ENCODE measurements around the gene ZNF423. TPM values are rescaled to one million over a fixed set of nuclear protein-coding genes. Genes with fewer than 3 reads are reported as not detected.

Gene ZNF423
- total RNA-seq, 2 experiments from 2014 or later: not detected

- Mint-ChIP-seq H3K4me3 (no peak overlapping the region), H3K27me3 (peaks cover 45% of the 10 kb centered on the region), H3K9me3 (no peaks in the 10 kb centered on the region), H3K4me1 (peaks cover 3% of the 10 kb centered on the region), H3K27ac (no peak overlapping the region), H3K36me3 (ENCODE audit: low read depth) (no peaks in the 10 kb centered on the region)
- no peak for DNase-seq
- ChIA-PET POLR2A (no interaction called here), CTCF (no interaction called here)
Measured at GRCh38 chr16:49862694-49863093, 6.8 kb upstream of the ZNF423 start.

GRCh38 chr16:49861299-49861698 is 5.4 kb upstream of the ZNF423 start:
- Mint-ChIP-seq H3K36me3 (ENCODE audit: low read depth) (peaks cover 1% of the 10 kb centered on the region), H3K9me3 (no peaks in the 10 kb centered on the region)
- POLR2A ChIA-PET: interaction anchor here (0.7 kb wide), 1 partner anchor 723 kb away, joined by 3 read pairs; no protein-coding TSS in a partner anchor

GRCh38 chr16:49860593-49860992 is 4.7 kb upstream of the ZNF423 start:
- POLR2A ChIA-PET: no interaction called here
- Mint-ChIP-seq H3K4me3 (no peak overlapping the region), H3K9me3 (no peaks in the 10 kb centered on the region), H3K27ac (no peak overlapping the region), H3K36me3 (ENCODE audit: low read depth) (peaks cover 1% of the 10 kb centered on the region), H3K4me1 (peaks cover 10% of the 10 kb centered on the region), H3K27me3 (peaks cover 53% of the 10 kb centered on the region)
- DNase-seq: no peak
- CTCF ChIA-PET: no interaction called here

More at GRCh38 chr16:49861299-49861698, 5.4 kb upstream of the ZNF423 start:
- Mint-ChIP-seq H3K4me1 (peaks cover 10% of the 10 kb centered on the region), H3K4me3 (no peak overlapping the region), H3K27ac (no peak overlapping the region), H3K27me3 (peaks cover 52% of the 10 kb centered on the region)
- CTCF ChIA-PET: interaction anchor here (0.5 kb wide), 1 partner anchor 308 kb away, joined by 3 read pairs; no protein-coding TSS in a partner anchor
- DNase-seq: no peak

GRCh38 chr16:49859125-49859811 is 3.4 kb upstream of the ZNF423 start:
- no peak for DNase-seq
- H3K9me3 Mint-ChIP-seq: no peaks in the 10 kb centered on the region
- ChIA-PET POLR2A (no interaction called here), CTCF (interaction anchor here (0.7 to 1.3 kb wide), 3 partner anchors 17 to 1001 kb away, joined by 3 to 4 read pairs (median 3); no protein-coding TSS in a partner anchor)
- peak overlapping the region; percentile 16 for H3K4me3 Mint-ChIP-seq
- H3K27ac Mint-ChIP-seq: no peak overlapping the region
- peaks cover 12% of the 10 kb centered on the region for H3K4me1 Mint-ChIP-seq
- H3K36me3 Mint-ChIP-seq (ENCODE audit: low read depth): peaks cover 1% of the 10 kb centered on the region
- peaks cover 52% of the 10 kb centered on the region for H3K27me3 Mint-ChIP-seq

DNA sequence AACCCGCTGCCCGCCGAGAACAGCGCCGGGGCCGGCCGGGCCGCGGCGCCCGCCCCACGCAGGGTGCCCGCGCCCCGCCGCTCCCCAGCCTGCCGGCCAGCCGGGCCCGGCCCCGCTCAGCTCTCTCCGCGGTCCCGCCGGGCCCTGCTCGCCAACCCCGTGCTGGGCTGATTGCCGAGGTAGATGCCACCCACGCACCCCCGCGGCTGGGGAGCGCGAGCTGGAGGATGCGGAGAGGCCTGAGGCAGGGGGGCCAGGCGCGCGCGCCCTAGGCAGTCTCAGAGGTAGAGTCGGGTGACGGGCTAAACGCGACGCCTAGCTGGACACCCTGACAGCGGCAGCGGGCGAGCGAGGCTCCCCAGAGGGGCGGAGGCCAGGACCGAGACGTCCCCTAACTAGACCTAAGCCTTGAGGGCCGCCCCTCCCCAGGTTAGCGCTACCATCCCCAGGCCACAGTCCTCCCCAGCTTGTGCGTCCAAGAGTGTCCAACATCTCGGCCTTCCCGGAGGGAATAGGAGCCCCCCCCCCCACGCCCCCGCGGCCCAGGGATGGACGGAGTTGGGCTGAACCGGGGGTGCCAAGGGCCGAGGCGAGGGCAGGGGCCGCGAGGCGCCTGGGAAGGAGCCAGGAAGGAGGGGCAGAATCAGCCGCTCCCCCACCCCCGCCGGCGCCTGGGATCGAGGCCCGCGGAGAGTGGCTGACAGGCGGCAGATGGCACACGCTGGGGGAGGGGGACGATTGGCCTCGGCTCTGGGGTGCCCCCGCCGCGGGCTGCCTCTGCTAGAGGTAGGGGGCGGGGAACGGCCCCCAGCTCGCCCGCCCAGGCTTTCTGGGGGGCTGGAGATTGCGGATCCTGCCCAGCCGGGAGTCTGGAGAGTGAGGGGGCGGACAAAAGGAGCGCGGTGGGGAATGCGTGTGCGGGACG is 2.5 kb upstream of the ZNF423 start:
- Mint-ChIP-seq H3K9me3 (no peaks in the 10 kb centered on the region), H3K36me3 (ENCODE audit: low read depth) (peaks cover 1% of the 10 kb centered on the region), H3K4me1 (peaks cover 13% of the 10 kb centered on the region), H3K27me3 (peaks cover 56% of the 10 kb centered on the region), H3K4me3 (no peak overlapping the region), H3K27ac (no peak overlapping the region)
- CTCF ChIA-PET: interaction anchor here (0.6 to 1.8 kb wide), 8 partner anchors 12 to 809 kb away, joined by 3 to 11 read pairs (median 4); no protein-coding TSS in a partner anchor
- POLR2A ChIA-PET: no interaction called here
- no peak for DNase-seq

GRCh38 chr16:49857423-49858181 is 1.7 kb upstream of the ZNF423 start:
- CTCF ChIA-PET: interaction anchor here (0.6 to 2.0 kb wide), 11 partner anchors 9 to 809 kb away, joined by 3 to 11 read pairs (median 4); partner anchors contain the start of gene CNEP1R1
- peaks cover 13% of the 10 kb centered on the region for H3K4me1 Mint-ChIP-seq
- H3K27me3 Mint-ChIP-seq: peaks cover 63% of the 10 kb centered on the region
- H3K27ac Mint-ChIP-seq: no peak overlapping the region
- H3K9me3 Mint-ChIP-seq: no peaks in the 10 kb centered on the region
- peaks cover 1% of the 10 kb centered on the region for H3K36me3 Mint-ChIP-seq (ENCODE audit: low read depth)
- POLR2A ChIA-PET: no interaction called here
- peak; percentile 47 for DNase-seq
- H3K4me3 Mint-ChIP-seq: peak overlapping the region; percentile 61

GRCh38 chr16:49856672-49857330 is 889 bp upstream of the ZNF423 start:
- peaks cover 13% of the 10 kb centered on the region for H3K4me1 Mint-ChIP-seq
- H3K27me3 Mint-ChIP-seq: peaks cover 61% of the 10 kb centered on the region
- no peak for DNase-seq
- H3K9me3 Mint-ChIP-seq: no peaks in the 10 kb centered on the region
- ChIA-PET CTCF (interaction anchor here (0.8 to 2.0 kb wide), 5 partner anchors 8 to 168 kb away, joined by 3 to 11 read pairs (median 6); partner anchors contain the start of gene CNEP1R1), POLR2A (no interaction called here)
- peaks cover 1% of the 10 kb centered on the region for H3K36me3 Mint-ChIP-seq (ENCODE audit: low read depth)
- H3K27ac Mint-ChIP-seq: no peak overlapping the region
- H3K4me3 Mint-ChIP-seq: peak overlapping the region; percentile 58

- no peak overlapping the region for H3K27ac Mint-ChIP-seq
- ChIA-PET POLR2A (no interaction called here), CTCF (interaction anchor here (2.0 kb wide), 1 partner anchor 170 kb away, joined by 4 read pairs; the partner anchor contains the start of gene CNEP1R1)
- H3K9me3 Mint-ChIP-seq: no peaks in the 10 kb centered on the region
- DNase-seq: peak; percentile 78
- peak overlapping the region; percentile 59 for H3K4me3 Mint-ChIP-seq
- H3K36me3 Mint-ChIP-seq (ENCODE audit: low read depth): peaks cover 1% of the 10 kb centered on the region
- peaks cover 13% of the 10 kb centered on the region for H3K4me1 Mint-ChIP-seq
- peaks cover 53% of the 10 kb centered on the region for H3K27me3 Mint-ChIP-seq
Measured at GRCh38 chr16:49855280-49855821, 561 bp downstream of the ZNF423 start.

GRCh38 chr16:49854796-49855203 is 1.1 kb downstream of the ZNF423 start:
- Mint-ChIP-seq H3K27me3 (peaks cover 53% of the 10 kb centered on the region), H3K4me1 (peaks cover 13% of the 10 kb centered on the region), H3K36me3 (ENCODE audit: low read depth) (peaks cover 1% of the 10 kb centered on the region), H3K27ac (no peak overlapping the region), H3K4me3 (peak overlapping the region; percentile 58), H3K9me3 (no peaks in the 10 kb centered on the region)
- no peak for DNase-seq
- ChIA-PET CTCF (no interaction called here), POLR2A (no interaction called here)

DNA sequence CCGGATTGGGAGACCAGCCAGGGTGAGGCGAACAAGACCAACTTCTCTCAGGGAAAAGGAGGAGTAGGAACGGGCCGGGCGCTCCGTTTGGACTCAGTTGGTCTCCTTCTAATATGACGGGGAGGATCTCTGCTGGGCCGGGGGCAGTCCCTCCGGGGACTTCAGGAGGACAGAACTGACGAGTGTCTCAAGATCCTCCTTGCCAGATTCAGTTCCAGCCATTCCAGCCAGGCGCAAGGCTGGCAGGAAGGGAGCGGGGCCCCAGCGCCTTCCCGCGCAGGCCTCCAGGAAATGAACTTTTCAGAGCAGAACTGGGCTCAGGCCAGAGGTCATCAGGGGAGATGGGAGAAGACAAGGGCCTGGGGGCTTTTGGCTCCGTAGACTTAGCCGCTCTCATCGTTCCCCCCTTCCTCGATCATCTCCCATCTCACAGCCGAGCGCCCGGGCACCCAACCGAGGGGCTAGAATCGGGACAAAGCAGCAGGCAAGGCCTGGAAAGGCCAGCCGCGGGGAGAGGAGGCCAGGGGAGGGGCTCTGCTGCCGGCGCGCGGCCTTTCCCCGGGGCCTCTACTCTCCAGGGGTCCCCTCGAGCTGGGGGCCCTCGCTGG is 1.6 kb downstream of the ZNF423 start:
- DNase-seq: no peak
- Mint-ChIP-seq H3K27ac (no peak overlapping the region), H3K4me1 (peaks cover 11% of the 10 kb centered on the region), H3K9me3 (no peaks in the 10 kb centered on the region), H3K4me3 (peak overlapping the region; percentile 58), H3K27me3 (peaks cover 53% of the 10 kb centered on the region), H3K36me3 (ENCODE audit: low read depth) (peaks cover 1% of the 10 kb centered on the region)
- POLR2A ChIA-PET: no interaction called here
- CTCF ChIA-PET: no interaction called here

GRCh38 chr16:49852279-49852678 is 3.6 kb downstream of the ZNF423 start:
- ChIA-PET CTCF (no interaction called here), POLR2A (no interaction called here)
- H3K4me3 Mint-ChIP-seq: no peak overlapping the region
- H3K9me3 Mint-ChIP-seq: no peaks in the 10 kb centered on the region
- H3K36me3 Mint-ChIP-seq (ENCODE audit: low read depth): no peaks in the 10 kb centered on the region
- peaks cover 5% of the 10 kb centered on the region for H3K4me1 Mint-ChIP-seq
- no peak for DNase-seq
- no peak overlapping the region for H3K27ac Mint-ChIP-seq
- peaks cover 42% of the 10 kb centered on the region for H3K27me3 Mint-ChIP-seq

DNA sequence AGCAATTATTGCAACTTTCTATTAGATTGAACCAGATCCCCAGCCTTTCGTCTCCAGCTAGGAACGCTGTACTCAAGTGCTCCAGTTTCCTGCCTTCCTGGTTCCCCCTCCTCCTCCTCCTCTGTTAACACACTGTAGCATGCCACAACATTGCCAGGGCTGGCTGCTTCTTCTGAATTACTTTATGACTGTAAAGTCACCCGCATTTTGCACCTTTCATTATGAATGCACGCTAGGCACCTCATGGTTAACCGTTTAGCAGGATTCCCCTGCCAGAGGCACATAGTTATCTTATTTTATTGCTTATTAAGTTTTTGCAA is 4.5 kb downstream of the ZNF423 start:
- H3K9me3 Mint-ChIP-seq: no peaks in the 10 kb centered on the region
- no peak for DNase-seq
- peaks cover 41% of the 10 kb centered on the region for H3K27me3 Mint-ChIP-seq
- ChIA-PET CTCF (interaction anchor here (0.6 kb wide), 1 partner anchor 37 kb away, joined by 3 read pairs; no protein-coding TSS in a partner anchor), POLR2A (no interaction called here)
- no peak overlapping the region for H3K27ac Mint-ChIP-seq
- no peak overlapping the region for H3K4me3 Mint-ChIP-seq
- H3K4me1 Mint-ChIP-seq: peaks cover 3% of the 10 kb centered on the region
- no peaks in the 10 kb centered on the region for H3K36me3 Mint-ChIP-seq (ENCODE audit: low read depth)
